DMS 273 (cell line): ENCODE data around the gene YARS2.

Experiments used
- DNase-seq: peaks from one replicate; lab custom pipeline; 2025; ENCODE audit not compliant: unreplicated experiment; lab: John Stamatoyannopoulos, UW

The YARS2 gene

GRCh38 chr12:32755654-32756475 is at the start of gene YARS2:
TSS of gene YARS2 (minus strand) at chr12:32755897. CDS start at chr12:32755874, 23 bp downstream.
- peak; percentile 97 for DNase-seq

- no peak for DNase-seq
Measured at GRCh38 chr12:32804301-32804700, 48.6 kb upstream of the YARS2 start.

DNA sequence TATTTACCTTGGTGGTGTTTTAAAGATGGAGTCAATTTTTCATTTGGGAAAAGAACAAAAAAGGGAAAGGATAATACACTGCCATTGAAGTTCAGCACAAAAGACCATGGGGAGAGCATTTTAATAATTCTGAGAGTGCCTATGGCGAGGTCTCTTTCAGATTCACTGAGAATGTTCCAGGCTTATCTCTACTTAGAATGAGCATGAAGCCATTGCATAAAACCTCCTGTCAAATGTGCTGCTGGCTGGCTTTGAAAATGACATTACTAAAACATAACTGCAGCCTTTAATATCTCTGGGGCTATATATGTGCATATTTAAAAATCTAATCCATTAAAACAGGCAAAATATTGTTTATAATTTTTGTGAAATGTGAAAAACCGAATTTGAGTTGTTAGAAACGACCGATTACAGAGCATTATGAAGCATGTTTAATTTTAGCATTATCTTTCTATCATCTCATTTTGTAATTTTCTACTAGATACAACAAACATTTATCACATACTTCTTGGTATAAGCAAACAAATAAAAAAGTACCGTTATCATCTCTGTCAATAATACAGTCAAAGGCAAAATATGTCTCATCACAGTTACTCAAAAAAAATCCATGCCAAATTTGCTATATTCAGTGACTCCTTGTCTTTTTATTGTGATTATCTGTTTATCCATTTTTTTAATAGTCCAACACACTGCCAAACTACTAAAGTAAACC is 45.7 kb upstream of the YARS2 start:
- DNase-seq = no peak

DNA sequence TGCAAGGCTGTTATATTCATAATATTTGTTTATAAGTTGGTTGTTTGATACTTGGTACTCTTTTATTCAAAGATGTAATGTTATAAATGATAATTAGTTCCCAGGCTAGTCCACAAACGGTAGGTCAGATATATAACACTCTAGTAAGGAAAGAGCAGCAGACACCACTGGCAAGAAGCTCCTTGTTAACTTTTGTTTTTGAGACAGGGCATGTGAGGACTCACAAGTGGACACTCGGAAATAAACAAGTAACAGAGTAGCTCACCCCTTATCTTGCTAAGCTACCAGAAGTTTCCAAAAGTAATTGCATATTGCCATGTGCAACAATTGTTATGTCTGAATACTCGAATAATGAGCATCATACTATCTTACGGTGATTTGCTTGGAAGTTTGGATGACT is 38.6 kb upstream of the YARS2 start:
- no peak for DNase-seq

GRCh38 chr12:32789916-32790315 is 34.2 kb upstream of the YARS2 start:
- DNase-seq = no peak

- no peak for DNase-seq
Measured at GRCh38 chr12:32789446-32789845, 33.7 kb upstream of the YARS2 start.

DNA sequence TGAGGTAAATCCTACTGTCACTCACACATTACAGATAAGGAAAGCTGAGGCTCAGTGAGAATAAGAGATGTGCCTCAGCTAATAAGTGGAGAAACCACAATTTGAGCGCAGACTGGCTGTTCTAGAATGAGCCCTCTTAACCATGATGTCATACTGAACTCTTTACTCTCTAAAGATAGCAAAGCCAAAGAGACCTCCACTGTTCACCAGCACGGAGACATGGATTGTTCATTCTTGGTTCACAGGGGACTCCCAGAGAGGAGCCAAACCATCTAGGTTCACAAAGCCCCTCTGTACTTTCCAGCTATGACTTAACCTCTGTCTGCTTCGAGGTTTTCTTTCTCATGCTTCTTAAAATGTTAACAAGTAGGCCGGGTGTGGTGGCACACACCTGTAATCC is 32.7 kb upstream of the YARS2 start:
- no peak for DNase-seq

DNA sequence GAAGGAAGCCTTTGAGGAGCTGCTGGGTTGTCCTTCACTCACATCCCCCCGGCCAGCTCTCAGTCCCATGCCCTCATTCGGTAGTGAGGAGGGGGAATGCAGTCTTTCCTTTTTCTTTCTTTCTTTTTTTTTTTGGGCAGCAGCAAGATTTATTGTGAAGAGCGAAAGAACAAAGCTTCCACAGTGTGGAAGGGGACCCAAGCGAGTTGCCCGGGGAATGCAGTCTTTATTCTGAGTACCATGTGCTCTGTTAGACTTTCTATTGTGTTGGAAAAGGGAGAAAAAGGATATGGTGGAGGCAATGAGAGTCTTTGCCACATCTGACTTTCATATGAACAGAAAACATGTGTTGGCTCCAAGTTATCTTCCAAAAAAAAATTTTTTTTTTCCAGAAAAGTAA is 29.9 kb upstream of the YARS2 start:
- DNase-seq = no peak

- no peak for DNase-seq
Measured at GRCh38 chr12:32783029-32783428, 27.3 kb upstream of the YARS2 start.

GRCh38 chr12:32780071-32780470 is 24.4 kb upstream of the YARS2 start:
- no peak for DNase-seq

GRCh38 chr12:32777691-32778175 is 22.0 kb upstream of the YARS2 start:
- no peak for DNase-seq

GRCh38 chr12:32777159-32777558 is 21.5 kb upstream of the YARS2 start:
- DNase-seq = no peak

DNA sequence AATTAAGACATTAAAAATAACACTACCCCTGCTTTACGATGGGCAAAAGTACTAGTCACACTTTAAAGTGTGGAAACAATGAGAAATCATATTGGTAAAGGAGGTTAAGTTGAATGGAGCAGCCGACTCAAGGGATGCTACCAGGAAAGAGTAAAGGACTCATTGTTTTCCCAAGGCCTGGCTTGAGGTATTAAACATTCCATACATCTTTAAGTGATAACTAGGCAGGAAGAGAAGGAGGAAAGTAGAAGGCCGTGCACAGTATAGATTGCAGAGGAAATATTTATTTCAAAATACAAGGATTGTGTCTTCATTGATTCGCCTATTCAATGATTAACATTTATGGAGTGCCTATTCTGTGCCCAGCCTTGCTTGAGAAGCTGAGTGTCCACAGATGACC is 20.6 kb upstream of the YARS2 start:
- no peak for DNase-seq

DNA sequence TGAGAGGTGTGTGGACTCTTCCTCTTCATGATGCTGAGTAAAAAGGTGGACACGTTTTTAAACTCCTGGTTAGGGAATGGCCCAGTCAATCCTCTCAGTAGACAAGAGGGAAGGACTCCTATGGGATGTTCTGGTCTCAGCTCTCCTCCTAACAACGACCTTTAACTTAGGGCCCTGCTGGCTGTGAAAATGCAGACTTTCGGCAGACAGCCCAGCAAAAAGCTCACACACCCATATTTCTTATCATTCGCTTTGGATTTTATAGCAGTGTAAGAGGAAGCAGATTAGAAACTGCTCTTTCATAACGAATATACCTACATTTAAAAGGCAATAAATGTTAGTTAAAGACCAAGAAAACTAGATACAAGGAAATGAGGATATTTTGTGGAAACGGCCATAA is 18.0 kb upstream of the YARS2 start:
- no peak for DNase-seq

- DNase-seq = no peak
Measured at GRCh38 chr12:32770141-32770540, 14.4 kb upstream of the YARS2 start.

DNA sequence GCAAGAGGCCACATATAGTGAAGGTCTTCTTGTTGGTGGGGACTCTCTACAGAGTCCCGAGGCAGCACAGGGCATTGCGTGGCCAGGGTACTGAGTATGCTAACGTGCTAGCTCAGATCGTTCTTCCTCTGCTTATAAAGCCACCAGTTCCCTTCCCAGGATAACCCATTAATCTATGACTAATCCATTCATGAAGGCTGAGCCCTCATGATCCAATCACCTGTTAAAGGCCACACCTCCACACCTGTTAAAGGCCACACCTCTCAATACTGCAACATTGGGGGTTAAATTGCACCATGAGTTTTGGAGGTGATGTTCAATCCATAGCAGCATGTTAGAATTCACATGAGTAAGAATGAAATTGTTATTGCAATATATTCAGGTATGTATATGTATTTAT is 12.8 kb upstream of the YARS2 start:
- DNase-seq = no peak

DNA sequence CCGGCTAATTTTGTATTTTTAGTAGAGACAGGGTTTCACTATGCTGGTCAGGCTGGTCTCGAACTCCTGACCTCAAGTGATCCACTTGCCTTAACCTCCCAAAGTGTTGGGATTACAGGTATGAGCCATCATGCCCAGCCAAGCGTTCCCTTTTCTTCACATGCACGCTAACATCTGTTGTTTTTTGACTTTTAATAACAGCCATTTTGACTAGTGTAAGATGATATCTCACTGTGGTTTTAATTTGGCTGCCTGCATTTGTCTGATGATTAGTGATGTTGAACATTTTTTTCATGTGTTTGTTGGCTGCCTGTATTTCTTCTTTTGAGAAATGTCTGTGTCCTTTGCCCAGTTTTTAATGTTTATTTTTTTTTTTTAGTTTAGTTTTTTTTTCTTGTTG is 10.2 kb upstream of the YARS2 start:
- peak; percentile 86 for DNase-seq

DNA sequence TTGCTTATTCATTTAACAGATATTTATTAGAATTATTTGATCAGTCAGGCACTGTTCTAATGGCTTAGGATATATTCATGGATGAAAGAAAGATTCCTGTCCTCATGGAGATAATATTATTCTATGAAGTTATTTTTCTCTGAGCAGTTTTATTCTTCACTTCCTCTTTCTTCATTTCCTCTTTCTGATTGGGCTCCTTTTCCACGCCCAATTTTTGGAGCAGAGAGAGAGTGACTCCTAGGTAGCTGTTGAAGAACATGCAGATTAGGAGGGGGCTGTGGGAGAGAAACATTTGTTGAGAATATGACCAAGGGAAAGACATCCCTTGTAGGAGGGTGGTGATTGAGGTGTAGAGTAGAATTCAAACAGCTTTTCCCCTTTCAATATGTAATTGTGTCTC is 6.0 kb upstream of the YARS2 start:
- DNase-seq = no peak

GRCh38 chr12:32757157-32757556 is 1.5 kb upstream of the YARS2 start:
- no peak for DNase-seq

GRCh38 chr12:32756476-32757066 is 874 bp upstream of the YARS2 start:
- DNase-seq = peak; percentile 35

DNA sequence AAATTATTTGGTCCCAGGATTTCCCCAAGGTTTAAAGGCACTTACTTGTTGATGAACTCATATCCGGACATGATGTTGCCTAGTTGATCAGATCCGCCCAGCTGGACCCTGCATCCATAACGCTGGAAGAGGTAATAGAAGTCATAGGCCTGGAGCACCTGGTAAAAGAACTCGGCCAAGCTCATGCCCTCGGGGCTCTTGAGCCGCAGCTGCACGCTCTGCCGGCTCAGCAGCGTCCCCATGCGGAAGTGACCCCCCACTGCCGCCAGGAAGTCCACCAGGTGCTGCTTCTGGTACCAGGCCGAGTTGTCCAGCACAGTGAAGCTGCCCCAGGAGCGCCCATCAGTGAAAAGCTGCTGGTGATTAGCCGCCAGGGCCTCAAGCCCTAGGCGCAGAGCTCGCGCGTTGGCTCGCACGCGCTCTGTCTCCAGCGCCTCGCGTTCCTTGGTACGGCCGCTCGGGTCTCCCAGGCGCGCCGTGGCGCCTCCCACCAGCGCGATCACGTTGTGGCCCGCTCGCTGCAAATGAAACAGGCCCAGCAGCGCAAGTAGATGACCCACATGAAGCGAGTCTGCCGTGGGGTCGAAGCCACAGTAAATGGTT is 545 bp downstream of the YARS2 start:
- DNase-seq = peak; percentile 82

DNA sequence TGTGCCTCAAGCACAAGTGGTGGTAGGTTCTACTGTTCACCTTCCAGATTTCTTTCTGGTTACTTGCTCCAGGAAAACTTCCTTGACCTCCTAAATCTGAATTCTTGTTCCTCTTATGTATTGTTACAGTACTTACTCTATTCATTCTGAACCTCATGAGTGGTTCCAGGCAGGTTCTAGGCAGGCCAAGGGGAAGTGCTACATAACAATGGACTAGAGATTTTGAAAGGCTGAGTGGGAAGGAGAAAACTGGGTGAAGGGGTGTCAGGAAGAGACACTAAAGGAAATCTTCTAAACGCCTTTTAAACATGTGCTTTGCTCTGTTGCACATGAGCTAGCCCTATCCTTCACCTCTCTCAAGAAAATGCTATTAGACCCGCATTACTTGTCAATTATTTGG is 1.6 kb downstream of the YARS2 start:
- no peak for DNase-seq
